Femur (tissue), 1 donor: ENCODE data around the gene BLACAT1.

Source experiments
- DNase-seq: peaks from one replicate; pipeline ENCODE4 v3.0.0-alpha.2; 2017

BLACAT1 gene

GRCh38 chr1:205455581-205456382 lies at the start of gene BLACAT1:
BLACAT1 (minus strand) TSS chr1:205456045.
- no peak for DNase-seq

GRCh38 chr1:205505076-205505729 lies 49.4 kb upstream of the BLACAT1 start:
- no peak for DNase-seq

- DNase-seq = peak; percentile 75
Observed at GRCh38 chr1:205504311-205505075, 48.6 kb upstream of the BLACAT1 start, which contains the start of gene CDK18. CDK18 (plus strand) TSS chr1:205504669; CDS start chr1:205523168, 18,499 bp downstream.

GRCh38 chr1:205502992-205503391 lies 47.1 kb upstream of the BLACAT1 start:
- no peak for DNase-seq

- DNase-seq = no peak
Observed at GRCh38 chr1:205502111-205502810, 46.4 kb upstream of the BLACAT1 start.

GRCh38 chr1:205500240-205501233 lies 44.7 kb upstream of the BLACAT1 start:
- no peak for DNase-seq

GRCh38 chr1:205499789-205500188 lies 43.9 kb upstream of the BLACAT1 start:
- no peak for DNase-seq

- no peak for DNase-seq
Observed at GRCh38 chr1:205497351-205497750, 41.5 kb upstream of the BLACAT1 start.

- DNase-seq = no peak
Observed at GRCh38 chr1:205496661-205497060, 40.8 kb upstream of the BLACAT1 start.

GRCh38 chr1:205495237-205495823 lies 39.5 kb upstream of the BLACAT1 start:
- DNase-seq = no peak

- no peak for DNase-seq
Observed at GRCh38 chr1:205494115-205494514, 38.3 kb upstream of the BLACAT1 start.

GRCh38 chr1:205493241-205494085 lies 37.6 kb upstream of the BLACAT1 start:
- DNase-seq = peak; percentile 63

- DNase-seq = no peak
Observed at GRCh38 chr1:205492774-205493173, 36.9 kb upstream of the BLACAT1 start.

GRCh38 chr1:205492201-205492667 lies 36.4 kb upstream of the BLACAT1 start:
- no peak for DNase-seq

- DNase-seq = no peak
Observed at GRCh38 chr1:205491794-205492193, 35.9 kb upstream of the BLACAT1 start.

- DNase-seq = peak; percentile 58
Observed at GRCh38 chr1:205488074-205488723, 32.4 kb upstream of the BLACAT1 start.

- DNase-seq = no peak
Observed at GRCh38 chr1:205486258-205486657, 30.4 kb upstream of the BLACAT1 start.

GRCh38 chr1:205484985-205485967 lies 29.4 kb upstream of the BLACAT1 start:
- DNase-seq = peak; percentile 71
